ENCODE measurements around the gene GABRP.

- TF ChIP-seq EGR1 (IDR thresholded peaks at IDR 0.05), result no peak
- no peak for TF ChIP-seq TAF1 (IDR thresholded peaks at IDR 0.05; ENCODE audit: low read depth)
- no peak for TF ChIP-seq MAX (IDR thresholded peaks at IDR 0.05)
- TF ChIP-seq RAD21 (IDR thresholded peaks at IDR 0.05; ENCODE audit: low read depth), result no peak
- TF ChIP-seq CREB1 (IDR thresholded peaks at IDR 0.05; ENCODE audit: low read depth), result no peak
- no peak for TF ChIP-seq NFIC (IDR thresholded peaks at IDR 0.05)
- TF ChIP-seq USF1 (IDR thresholded peaks at IDR 0.05), result no peak
- no peak for TF ChIP-seq YY1 (IDR thresholded peaks at IDR 0.05; ENCODE audit: low read depth)
- no peak for TF ChIP-seq TCF12 (IDR thresholded peaks at IDR 0.05; ENCODE audit: low read depth)
- no peak for TF ChIP-seq EP300 (IDR thresholded peaks at IDR 0.05; ENCODE audit: borderline replicate concordance)
- TF ChIP-seq REST (IDR thresholded peaks at IDR 0.05; ENCODE audit: low read depth), result no peak
Measured at GRCh38 chr5:170736966-170737365, 46.6 kb upstream of the GABRP start.

Measured in Ishikawa (cell line).